MM.1S (cell line): ENCODE measurements around the gene GPR27.

Source experiments
- EZH2 ChIP-seq: fragments of 300-600 bp; sonication (generic); optimal IDR thresholded peaks from 2 replicates; pipeline ENCODE3; 2017; ENCODE audit warnings: low read depth, mild to moderate bottlenecking, antibody characterized with exemption, low read length, mixed read lengths
- TF ChIP-seq, protein P1 (sequence below): fragments of 300-600 bp; sonication (generic); IDR thresholded peaks from 2 replicates; pipeline ENCODE4 v1.5.1; 2016; ENCODE audit warnings: antibody characterized with exemption, low read length, mixed read lengths

DNA sequence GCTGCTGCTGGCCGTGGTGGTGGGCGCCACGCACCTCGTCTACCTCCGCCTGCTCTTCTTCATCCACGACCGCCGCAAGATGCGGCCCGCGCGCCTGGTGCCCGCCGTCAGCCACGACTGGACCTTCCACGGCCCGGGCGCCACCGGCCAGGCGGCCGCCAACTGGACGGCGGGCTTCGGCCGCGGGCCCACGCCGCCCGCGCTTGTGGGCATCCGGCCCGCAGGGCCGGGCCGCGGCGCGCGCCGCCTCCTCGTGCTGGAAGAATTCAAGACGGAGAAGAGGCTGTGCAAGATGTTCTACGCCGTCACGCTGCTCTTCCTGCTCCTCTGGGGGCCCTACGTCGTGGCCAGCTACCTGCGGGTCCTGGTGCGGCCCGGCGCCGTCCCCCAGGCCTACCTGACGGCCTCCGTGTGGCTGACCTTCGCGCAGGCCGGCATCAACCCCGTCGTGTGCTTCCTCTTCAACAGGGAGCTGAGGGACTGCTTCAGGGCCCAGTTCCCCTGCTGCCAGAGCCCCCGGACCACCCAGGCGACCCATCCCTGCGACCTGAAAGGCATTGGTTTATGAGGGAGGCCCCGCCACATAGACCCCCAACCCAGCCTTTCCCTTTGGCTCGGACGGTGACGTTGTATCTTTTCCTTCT lies 1.1 kb downstream of the GPR27 start:
- TF ChIP-seq, protein P1, sequence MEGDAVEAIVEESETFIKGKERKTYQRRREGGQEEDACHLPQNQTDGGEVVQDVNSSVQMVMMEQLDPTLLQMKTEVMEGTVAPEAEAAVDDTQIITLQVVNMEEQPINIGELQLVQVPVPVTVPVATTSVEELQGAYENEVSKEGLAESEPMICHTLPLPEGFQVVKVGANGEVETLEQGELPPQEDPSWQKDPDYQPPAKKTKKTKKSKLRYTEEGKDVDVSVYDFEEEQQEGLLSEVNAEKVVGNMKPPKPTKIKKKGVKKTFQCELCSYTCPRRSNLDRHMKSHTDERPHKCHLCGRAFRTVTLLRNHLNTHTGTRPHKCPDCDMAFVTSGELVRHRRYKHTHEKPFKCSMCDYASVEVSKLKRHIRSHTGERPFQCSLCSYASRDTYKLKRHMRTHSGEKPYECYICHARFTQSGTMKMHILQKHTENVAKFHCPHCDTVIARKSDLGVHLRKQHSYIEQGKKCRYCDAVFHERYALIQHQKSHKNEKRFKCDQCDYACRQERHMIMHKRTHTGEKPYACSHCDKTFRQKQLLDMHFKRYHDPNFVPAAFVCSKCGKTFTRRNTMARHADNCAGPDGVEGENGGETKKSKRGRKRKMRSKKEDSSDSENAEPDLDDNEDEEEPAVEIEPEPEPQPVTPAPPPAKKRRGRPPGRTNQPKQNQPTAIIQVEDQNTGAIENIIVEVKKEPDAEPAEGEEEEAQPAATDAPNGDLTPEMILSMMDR = no peak
- TF ChIP-seq EZH2 = no peak
